Forelimb muscle (tissue), 1 donor: ENCODE measurements around the gene ACTR3C. TPM values are rescaled to one million over a fixed set of nuclear protein-coding genes. Genes with fewer than 3 reads are reported as not detected.
"Not testable (repeated sequence)": the region's sequence is repeated elsewhere in the genome, so short reads cannot be mapped to it uniquely, and the experiment has no call there.

ENCODE experiments used
- DNase-seq: peaks from one replicate; pipeline ENCODE4 v3.0.0-alpha.2; 2013; ENCODE audit warnings: low read depth
- polyA plus RNA-seq: library from polyadenylated mRNA; unstranded; fragments of 120-200 nt; gene quantifications from one replicate; pipeline ENCODE4 v1.2.1, GENCODE V29; 2013; ENCODE audit not compliant: insufficient read length

The ACTR3C gene
- polyA plus RNA-seq, 1 donor = 0.95 TPM

DNA sequence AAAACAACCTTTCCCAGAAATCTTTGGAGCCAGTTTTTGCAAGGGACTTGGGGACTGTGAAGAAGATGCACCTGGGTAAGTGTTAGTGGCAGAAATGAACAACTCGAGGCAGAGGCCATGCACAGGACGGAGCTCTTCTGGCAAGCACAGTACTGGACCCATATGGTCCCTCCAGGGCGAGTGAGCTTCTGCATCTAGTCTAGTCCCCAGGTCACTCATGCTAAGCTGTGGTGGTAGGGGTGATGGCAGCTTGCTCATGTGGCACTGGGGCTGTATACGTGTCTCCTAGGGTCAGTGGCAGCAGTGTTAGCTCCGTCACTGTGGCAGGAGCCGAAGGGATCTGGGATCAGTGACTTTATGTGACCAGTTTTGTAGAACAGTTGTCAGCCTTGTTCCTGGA lies 9.5 kb downstream of the ACTR3C start:
- no peak for DNase-seq

DNA sequence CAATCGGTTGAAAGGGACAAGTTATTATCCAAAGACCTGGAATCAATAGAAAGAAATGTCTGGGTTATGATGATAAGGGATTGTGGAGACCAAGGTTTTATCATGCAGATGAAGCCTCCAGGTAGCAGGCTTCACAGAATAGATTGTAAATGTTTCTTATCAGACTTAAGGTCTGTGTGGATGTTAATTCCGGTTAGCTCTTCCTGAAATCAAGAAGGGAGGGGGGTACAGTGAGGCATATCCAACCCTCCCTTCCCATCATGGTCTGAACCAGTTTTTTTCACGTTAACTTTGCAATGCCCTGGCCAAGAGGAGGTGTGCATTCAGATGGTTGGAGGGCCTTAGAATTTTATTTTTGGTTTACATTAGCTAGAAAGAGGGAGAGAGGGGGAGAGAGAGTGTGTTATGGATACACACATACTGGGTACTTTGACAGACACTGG lies 10.0 kb downstream of the ACTR3C start:
- DNase-seq = no peak

DNA sequence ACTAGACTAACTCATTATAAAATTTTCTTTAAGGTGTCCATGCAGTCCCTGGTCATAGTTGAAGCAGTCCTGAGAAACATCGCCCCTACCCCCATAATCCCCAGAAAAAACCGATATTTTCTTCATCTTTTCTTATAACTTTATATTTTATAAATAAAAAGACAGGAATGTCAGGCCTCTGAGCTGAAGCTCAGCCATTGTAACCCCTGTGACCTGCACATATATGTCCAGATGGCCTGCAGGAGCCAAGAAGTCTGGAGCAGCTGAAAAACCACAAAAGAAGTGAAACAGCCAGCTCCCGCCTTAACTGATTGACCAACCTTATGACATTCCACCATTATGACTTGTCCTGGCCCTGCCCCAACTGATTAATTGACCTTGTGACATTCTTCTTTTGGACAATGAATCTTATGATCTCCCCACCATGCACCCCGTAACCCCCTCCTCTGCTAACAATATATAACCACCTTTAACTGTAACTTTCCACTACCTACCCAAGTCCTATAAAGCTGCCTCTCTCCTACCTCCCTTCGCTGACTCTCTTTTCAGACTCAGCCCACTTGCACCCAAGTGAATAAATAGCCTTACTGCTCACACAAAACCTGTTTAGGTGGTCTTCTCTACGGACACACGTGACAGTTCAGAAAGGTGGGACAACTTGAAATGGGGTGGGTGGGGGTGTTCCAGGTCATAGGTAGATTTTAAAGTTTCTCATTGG lies 10.5 kb downstream of the ACTR3C start:
- not testable (repeated sequence) for DNase-seq

DNA sequence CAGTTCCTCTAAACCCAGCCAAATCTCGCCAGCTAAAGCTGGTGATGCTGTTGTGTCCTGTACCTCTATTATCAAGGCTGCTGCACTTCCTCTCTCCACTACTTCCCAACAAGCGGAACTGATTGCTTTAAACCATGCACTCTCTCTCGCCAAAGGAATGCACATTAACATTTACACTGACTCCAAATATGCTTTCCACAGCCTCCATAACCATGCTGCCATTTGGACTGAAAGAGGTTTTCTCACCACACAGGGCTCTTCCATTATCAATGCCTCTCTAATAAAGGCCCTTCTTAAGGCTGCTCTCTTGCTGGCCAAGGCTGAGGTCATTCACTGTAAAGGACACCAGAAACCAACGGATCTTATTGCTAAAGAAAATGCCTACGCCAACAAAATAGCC lies 11.6 kb downstream of the ACTR3C start:
- DNase-seq = no peak

- DNase-seq = no peak
Observed at GRCh38 chr7:150311146-150311545, 12.2 kb downstream of the ACTR3C start.

- DNase-seq = no peak
Observed at GRCh38 chr7:150308575-150308974, 14.8 kb downstream of the ACTR3C start.

- DNase-seq = no peak
Observed at GRCh38 chr7:150307904-150308303, 15.4 kb downstream of the ACTR3C start.

DNA sequence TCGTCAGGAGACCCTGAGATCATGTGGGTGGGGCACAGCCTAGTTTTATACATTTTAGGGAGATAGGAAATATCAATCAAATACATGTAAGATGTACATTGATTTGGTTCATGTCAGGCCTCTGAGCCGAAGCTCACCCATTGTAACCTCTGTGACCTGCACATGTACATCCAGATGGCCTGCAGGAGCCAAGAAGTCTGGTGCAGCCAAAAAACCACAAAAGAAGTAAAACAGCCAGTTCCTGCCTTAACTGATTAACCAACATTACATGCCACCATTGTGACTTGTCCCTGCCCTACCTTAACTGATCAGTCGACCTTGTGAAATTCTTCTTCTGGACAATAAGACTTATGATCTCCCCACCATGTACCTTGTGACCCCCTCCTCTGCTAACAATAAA lies 16.2 kb downstream of the ACTR3C start:
- DNase-seq = no peak

DNA sequence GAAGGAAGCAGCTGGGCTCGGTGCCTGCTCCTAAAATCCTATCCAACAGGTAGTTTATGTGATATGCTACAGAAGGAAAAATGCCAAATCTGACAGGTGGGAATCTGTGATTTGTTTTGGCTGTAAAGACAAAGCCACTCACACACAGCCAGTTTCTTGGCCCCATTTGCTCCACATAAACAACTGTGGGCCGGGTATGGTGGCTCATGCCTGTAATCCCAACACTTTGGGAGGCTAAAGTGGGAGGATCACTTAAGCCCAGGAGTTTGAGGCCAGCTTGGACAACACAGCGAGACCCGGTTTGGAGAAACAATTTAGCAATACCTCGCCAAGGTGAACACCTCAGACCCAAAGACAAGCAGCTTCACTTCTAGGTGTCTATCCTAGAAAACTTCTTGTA lies 17.0 kb downstream of the ACTR3C start:
- not testable (repeated sequence) for DNase-seq

GRCh38 chr7:150305903-150306284 lies 17.5 kb downstream of the ACTR3C start:
- DNase-seq = not testable (repeated sequence)

DNA sequence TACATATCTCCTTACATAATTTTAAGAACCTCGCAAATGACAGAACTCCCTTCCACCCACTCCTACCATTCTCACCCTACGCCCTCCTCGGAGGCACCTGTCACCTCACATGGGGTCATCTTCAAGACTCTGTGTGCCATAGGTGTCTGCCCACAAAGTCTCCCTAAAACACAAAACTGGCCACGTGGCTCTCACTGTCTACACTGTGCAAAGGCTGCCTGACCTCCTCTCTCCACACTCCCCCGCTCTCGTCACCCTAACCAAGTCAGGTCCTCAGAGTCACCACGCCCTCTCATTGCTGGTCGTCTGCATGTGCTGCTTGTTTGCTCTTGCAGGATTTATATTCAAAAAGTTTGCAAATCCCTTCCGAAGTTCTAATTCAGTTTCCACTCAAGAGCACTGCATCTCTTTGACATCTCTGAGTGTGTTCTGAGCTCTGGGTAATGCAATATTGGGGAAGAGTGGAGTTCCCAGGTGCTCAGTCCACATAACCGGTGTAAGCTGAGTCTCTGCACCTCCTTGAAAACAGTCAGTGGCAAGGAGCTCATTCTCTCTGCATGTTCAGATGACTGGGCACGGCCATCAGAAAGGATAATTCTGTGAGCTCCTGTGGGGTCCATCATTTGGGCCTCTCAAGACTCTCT lies 18.0 kb downstream of the ACTR3C start:
- DNase-seq = not testable (repeated sequence)

DNA sequence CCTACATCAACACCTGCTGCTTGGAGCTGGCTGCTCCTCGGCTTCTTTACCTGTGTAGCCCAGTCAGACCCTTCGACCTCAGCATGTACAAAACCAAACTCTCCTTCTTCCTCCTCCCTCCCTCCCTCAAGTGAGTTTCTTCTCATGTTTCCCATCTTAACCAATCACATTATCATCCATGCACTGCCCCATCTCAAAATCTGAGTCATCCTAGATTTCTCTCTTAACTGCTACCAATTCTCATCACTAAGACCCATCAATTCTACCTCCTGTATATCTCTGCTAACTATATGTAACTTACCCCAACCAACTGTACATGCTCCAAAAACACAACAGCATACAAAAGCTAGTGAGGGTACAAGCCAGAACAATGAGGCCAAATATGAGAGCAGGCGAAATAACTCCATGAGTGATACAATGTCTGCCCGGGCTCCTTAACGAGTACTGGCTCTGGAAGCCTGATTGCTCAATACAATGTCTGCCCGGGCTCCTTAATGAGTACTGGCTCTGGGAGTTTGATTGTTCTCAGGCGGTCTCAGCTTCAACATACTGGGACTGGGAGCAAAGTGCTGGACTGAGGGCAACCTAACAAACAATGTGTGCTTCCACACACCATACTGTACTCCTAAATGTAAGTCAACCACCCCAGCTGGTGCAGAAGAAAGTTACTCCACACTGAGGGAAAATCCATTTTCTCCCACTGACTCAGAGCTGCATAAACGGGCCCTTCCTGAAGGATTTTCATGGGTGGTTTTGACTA lies 18.7 kb downstream of the ACTR3C start:
- DNase-seq = not testable (repeated sequence)

DNA sequence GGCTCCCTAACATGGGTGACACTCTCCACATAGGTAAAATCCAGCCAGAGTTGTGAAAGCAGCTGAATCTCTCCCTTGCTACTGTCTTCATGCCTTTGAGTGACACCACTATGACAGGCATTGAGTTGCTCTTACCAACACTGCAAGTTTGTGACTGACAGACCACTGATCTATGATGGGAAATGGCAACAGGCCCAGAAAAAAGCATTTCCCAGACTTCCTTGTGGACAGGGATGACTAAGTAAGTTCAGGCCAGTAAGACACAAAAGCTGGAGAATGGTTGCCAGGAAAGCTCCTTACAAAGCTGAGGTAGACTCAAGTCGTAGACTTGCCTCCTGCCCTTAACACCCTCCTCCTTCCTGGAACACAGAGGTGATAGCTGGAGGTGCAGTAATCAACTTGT lies 20.4 kb downstream of the ACTR3C start:
- DNase-seq = not testable (repeated sequence)

DNA sequence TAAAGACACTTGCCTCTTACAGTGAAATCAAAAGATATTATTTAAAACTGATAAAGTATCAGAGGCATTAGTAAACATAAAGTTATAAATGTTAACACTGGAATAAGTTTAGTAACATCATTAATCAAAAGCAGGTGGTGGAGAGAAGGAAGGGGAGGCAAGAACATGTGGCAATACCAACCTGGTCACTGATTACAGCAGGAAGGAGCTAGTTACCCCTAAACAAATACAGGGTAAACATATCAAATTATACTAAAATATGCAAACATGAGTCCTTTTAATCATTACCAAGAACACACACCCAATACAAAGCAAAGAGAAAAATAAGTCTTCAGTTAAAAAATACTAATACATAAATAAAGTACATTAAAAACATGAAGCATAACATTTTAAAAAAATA lies 25.4 kb downstream of the ACTR3C start:
- not testable (repeated sequence) for DNase-seq

DNA sequence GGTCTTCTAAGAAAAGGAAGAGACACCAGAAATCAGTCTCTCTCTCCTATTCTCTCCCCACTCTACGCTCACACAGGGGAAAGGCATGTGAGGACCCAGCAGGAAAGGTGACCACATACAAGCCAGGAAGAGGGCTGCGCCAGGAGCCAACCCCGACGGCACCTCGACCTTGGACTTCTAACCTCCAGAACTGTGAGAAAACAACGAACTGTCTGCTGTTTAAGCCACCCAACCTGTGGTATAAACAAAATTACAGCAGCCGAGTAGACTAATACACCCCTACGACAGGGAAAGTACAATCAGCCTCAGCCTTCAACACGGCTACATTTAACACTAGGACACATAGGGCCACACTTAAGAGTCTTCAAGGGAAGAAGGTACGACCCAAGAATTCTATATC lies 26.5 kb downstream of the ACTR3C start:
- DNase-seq = not testable (repeated sequence)

GRCh38 chr7:150295614-150296013 lies 27.7 kb downstream of the ACTR3C start:
- not testable (repeated sequence) for DNase-seq

GRCh38 chr7:150295027-150295426 lies 28.3 kb downstream of the ACTR3C start:
- not testable (repeated sequence) for DNase-seq

DNA sequence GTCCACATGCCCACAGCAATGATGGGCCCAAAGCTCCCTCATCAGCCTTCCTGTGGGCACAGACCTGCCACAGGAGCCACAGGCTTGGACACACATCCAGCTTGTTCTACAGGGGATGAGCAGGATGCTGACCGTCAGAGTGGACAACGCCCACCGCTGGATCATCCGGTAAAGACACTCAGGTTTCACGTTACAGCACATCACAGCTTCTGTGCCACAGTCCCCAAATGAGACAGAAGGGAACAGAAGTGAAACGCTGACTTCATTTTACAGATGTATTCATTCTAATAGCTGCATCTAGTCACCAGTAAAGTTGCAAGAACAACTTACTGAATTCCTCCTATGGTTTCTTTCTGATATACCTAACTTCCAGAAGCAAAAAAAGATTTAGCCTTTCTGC lies 33.0 kb downstream of the ACTR3C start:
- DNase-seq = not testable (repeated sequence)

GRCh38 chr7:150288816-150289215 lies 34.5 kb downstream of the ACTR3C start:
- DNase-seq = not testable (repeated sequence)

DNA sequence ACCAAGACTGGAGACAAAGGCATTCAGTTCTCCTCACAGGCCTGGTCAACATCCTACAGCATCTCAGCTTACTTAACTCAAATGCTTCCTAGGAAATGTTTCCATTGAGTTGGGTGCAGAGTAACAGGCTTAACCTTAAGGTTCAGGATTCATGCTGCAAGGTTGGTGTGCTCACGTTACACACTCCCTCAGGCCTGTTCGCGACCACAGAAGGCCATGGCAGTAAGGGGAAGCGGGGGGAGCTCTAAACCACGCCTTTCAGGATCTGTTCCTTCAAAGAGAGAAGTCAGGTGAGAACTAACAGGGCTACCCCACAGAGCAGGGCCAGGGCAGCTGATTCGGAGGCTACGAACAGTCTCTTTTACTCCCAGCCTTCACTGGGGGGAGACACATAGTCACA lies 35.5 kb downstream of the ACTR3C start:
- DNase-seq = not testable (repeated sequence)

GRCh38 chr7:150285849-150286754 lies 37.2 kb downstream of the ACTR3C start:
- not testable (repeated sequence) for DNase-seq
